SU-DHL-6 (cell line): ENCODE results near the gene MAP3K8.

ENCODE experiments used
- H2AFZ ChIP-seq: fragments of 200-600 bp; sonication (generic); 2 replicates; pipeline ENCODE4 v1.6.1; 2014; ENCODE audit warnings: low read depth, mild to moderate bottlenecking, moderate library complexity, mixed read lengths, antibody characterized with exemption, low read length; ENCODE audit not compliant: severe bottlenecking
- H3F3A ChIP-seq: fragments of 200-600 bp; shearing (Covaris generic); 2 replicates; pipeline ENCODE4 v1.6.0; 2016; ENCODE audit warnings: antibody characterized with exemption, mild to moderate bottlenecking; ENCODE audit not compliant: insufficient read depth
- H3K27ac ChIP-seq: fragments of 200-600 bp; sonication (generic); 2 replicates; pipeline ENCODE4 v1.5.1; 2016; ENCODE audit warnings: low read depth, mild to moderate bottlenecking, low read length, moderate library complexity, mixed read lengths
- H3K27me3 ChIP-seq: fragments of 200-600 bp; sonication (generic), shearing (Covaris generic); 2 replicates; pipeline ENCODE4 v1.6.0; 2014; ENCODE audit warnings: mild to moderate bottlenecking, low read length
- H3K36me3 ChIP-seq: fragments of 200-600 bp; sonication (generic); 2 replicates; pipeline ENCODE4 v1.6.1; 2014; ENCODE audit warnings: mild to moderate bottlenecking, low read length, mixed read lengths
- H3K4me2 ChIP-seq: fragments of 300-600, 200-600 bp; shearing (Covaris generic), sonication (generic); 2 replicates; pipeline ENCODE4 v1.6.0; 2014; ENCODE audit warnings: low read length, low read depth, mild to moderate bottlenecking; ENCODE audit not compliant: poor library complexity, severe bottlenecking
- H3K4me3 ChIP-seq: fragments of 200-600 bp; sonication (generic); 2 replicates; pipeline ENCODE4 v1.5.1; 2014; ENCODE audit warnings: antibody characterized with exemption, low read length, mild to moderate bottlenecking, mixed read lengths; ENCODE audit not compliant: insufficient read depth, poor library complexity, severe bottlenecking
- H3K79me2 ChIP-seq: fragments of 200-600 bp; sonication (generic); 2 replicates; pipeline ENCODE4 v1.6.1; 2014; ENCODE audit warnings: mild to moderate bottlenecking, low read length, moderate library complexity; ENCODE audit not compliant: insufficient read depth
- H3K9ac ChIP-seq: fragments of 200-600 bp; sonication (generic); 2 replicates; pipeline ENCODE4 v1.7.0; 2014; ENCODE audit warnings: mild to moderate bottlenecking, low read length
- H3K9me2 ChIP-seq: fragments of 200-600 bp; sonication (generic); replicated peaks from 2 replicates; pipeline ENCODE4 v1.6.1; 2014; ENCODE audit warnings: low read length; ENCODE audit not compliant: insufficient read depth
- H3K9me3 ChIP-seq: fragments of 200-600 bp; sonication (generic); 2 replicates; pipeline ENCODE4 v1.6.1; 2014; ENCODE audit warnings: low read length, mixed read lengths; ENCODE audit not compliant: insufficient read depth
- H4K20me1 ChIP-seq: fragments of 200-600 bp; sonication (generic); 2 replicates; pipeline ENCODE4 v1.6.1; 2014; ENCODE audit warnings: low read depth, mild to moderate bottlenecking, antibody characterized with exemption, low read length, moderate library complexity, mixed read lengths
- CTCF ChIP-seq: fragments of 200-600 bp; sonication (generic); IDR thresholded peaks from one replicate; pipeline ENCODE4 v1.5.1; 2017; ENCODE audit warnings: antibody characterized with exemption, mild to moderate bottlenecking, low read length, moderate library complexity; ENCODE audit not compliant: insufficient read depth, poor library complexity, severe bottlenecking
- EZH2phosphoT487 ChIP-seq: fragments of 200-600 bp; sonication (generic), shearing (Covaris generic); conservative IDR thresholded peaks from 2 replicates; pipeline ENCODE4 v1.6.1; 2018; ENCODE audit warnings: mild to moderate bottlenecking, antibody characterized with exemption, low read length, moderate library complexity, mixed read lengths

MAP3K8 gene

DNA sequence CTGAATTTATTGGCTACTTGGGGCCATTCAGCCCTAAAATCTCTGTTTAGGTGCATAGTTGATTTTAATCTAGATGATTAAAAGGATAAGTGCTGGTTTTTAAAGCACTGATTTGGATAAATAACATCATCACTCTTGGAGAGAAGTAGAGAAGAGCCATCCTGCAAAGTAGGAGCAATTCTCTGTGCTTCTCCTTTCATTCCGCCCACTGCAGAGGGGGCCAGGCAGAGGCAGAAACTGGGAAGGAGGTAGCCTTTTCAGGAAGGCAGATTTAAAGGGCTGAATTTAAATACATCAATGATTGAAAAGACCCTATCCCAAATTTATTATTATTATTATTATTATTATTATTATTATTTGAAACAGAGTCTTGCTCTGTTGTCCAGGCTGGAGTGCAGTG is 14.1 kb downstream of the MAP3K8 start:
- Histone ChIP-seq H3K4me2 (no peak overlapping the region), H3K4me3 (no peak overlapping the region), H4K20me1 (no peaks in the 10 kb centered on the region), H2AFZ (no peak overlapping the region), H3K27me3 (no peaks in the 10 kb centered on the region), H3K9ac (no peak overlapping the region), H3K9me2 (no peaks in the 10 kb centered on the region), H3K79me2 (no peaks in the 10 kb centered on the region), H3K36me3 (no peaks in the 10 kb centered on the region), H3K27ac (no peak overlapping the region), H3F3A (no peaks in the 10 kb centered on the region), H3K9me3 (no peaks in the 10 kb centered on the region)
- no peak for TF ChIP-seq EZH2phosphoT487

DNA sequence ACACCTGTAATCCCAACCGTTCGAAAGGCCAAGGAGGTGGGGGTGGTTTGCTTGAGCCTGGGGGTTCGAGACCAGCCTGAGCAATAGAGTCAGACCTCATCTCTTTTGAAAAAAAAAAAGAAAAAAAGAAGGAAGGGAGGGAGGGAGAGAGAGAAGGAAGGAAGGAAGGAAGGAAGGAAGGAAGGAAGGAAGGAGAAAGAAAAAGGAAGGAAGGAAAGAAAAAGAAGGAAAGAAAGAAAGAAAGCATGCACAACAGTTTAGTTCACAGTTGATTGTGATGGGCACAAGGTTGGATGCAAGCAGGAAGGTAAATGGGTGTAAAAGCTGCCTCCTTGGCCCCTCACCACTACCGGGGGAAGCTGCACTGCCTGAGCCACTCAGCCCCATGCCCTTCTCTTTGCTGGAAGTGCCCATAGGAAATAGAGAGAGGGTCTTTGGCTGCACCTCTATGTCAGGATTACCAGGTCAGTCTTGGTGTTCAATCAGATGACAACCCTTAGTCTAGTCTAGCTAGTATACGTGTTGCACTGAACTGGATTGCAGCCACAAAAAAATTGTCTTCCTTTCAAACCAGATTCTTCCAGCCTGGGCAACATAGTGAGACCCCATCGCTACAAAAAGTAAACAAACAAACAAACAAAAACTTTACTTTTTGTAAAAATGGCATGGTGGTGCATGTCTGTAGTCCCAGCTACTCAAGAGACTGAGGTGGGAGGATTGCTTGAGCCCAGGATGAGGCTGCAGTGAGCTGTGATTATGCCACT is 20.0 kb downstream of the MAP3K8 start:
- no peak overlapping the region for H3K27ac ChIP-seq
- no peak overlapping the region for H3K4me2 ChIP-seq
- no peaks in the 10 kb centered on the region for H3K9me2 ChIP-seq
- H3K27me3 ChIP-seq = no peaks in the 10 kb centered on the region
- no peaks in the 10 kb centered on the region for H3K36me3 ChIP-seq
- no peak for TF ChIP-seq EZH2phosphoT487
- TF ChIP-seq CTCF = no peak
- H2AFZ ChIP-seq = no peak overlapping the region
- no peak overlapping the region for H3K4me3 ChIP-seq
- H3F3A ChIP-seq = no peaks in the 10 kb centered on the region
- H3K79me2 ChIP-seq = no peaks in the 10 kb centered on the region
- H3K9me3 ChIP-seq = no peaks in the 10 kb centered on the region
- no peak overlapping the region for H3K9ac ChIP-seq
- H4K20me1 ChIP-seq = no peaks in the 10 kb centered on the region

DNA sequence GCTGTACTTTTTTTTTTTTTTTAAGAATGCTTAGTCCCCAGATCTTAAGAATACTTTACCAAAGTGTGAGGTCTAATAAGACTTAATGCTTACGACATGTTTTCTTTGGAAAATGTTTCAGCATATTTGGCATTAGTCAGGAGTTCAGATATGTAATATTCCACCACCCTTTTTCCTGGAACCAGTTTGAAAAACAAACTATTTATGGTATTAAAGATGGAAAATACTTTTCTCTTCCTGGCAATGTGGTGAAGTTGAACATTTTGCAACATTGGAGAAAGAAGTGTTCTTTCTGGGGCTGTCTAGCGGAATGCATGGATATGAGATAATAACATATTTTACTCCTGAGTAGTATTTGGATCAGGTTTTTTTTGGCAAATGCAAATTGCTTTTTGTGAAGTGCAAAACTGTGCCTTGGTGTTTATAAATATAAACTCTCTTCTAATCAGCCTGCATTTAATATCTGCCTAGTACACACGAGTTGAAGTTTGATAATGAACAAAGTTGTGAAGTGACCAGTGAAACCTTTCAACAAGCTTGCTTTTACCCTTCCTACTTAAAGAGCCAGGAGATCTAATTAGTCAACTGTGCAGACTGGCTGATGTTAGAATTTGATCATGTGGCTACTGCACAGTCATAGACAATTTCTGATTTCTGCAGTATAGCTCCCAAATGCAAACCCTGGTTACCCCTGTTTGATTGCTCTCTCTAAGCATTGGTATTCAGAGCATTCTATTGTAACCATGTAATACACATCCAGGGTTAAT is 20.9 kb downstream of the MAP3K8 start:
- TF ChIP-seq CTCF = no peak
- TF ChIP-seq EZH2phosphoT487 = no peak
- Histone ChIP-seq H3K4me2 (no peak overlapping the region), H3K9ac (no peak overlapping the region), H3K79me2 (no peaks in the 10 kb centered on the region), H3K9me2 (no peaks in the 10 kb centered on the region), H3K27me3 (no peaks in the 10 kb centered on the region), H3K9me3 (no peaks in the 10 kb centered on the region), H3K27ac (no peak overlapping the region), H3F3A (no peaks in the 10 kb centered on the region), H4K20me1 (no peaks in the 10 kb centered on the region), H3K4me3 (no peak overlapping the region), H2AFZ (no peak overlapping the region), H3K36me3 (no peaks in the 10 kb centered on the region)

DNA sequence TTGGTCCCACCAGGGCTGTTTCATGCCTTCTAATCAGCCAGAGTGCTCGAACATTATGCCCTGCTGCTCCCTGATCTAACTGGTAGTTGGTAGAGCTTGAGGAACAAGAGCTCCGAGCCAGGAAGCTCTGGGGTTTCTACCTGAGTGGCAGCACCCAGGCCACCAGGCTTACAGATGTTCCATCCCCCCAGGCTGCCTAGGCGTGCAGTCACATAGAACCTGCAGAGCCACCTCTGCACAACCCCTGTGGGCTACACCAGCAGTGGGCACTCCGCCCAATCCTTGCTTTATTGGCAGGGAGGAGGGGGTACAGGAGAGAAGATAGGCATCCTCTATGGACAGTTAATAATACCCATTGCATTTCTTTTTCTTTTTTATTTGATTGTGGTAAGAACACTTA is 21.8 kb downstream of the MAP3K8 start:
- H3K27ac ChIP-seq = no peak overlapping the region
- no peaks in the 10 kb centered on the region for H4K20me1 ChIP-seq
- H3K9me3 ChIP-seq = no peaks in the 10 kb centered on the region
- no peaks in the 10 kb centered on the region for H3F3A ChIP-seq
- peak overlapping the region; percentile 30 for H2AFZ ChIP-seq
- no peaks in the 10 kb centered on the region for H3K27me3 ChIP-seq
- no peak overlapping the region for H3K4me3 ChIP-seq
- H3K79me2 ChIP-seq = no peaks in the 10 kb centered on the region
- H3K36me3 ChIP-seq = no peaks in the 10 kb centered on the region
- H3K4me2 ChIP-seq = peak overlapping the region; percentile 16
- H3K9me2 ChIP-seq = no peaks in the 10 kb centered on the region
- no peak overlapping the region for H3K9ac ChIP-seq
- TF ChIP-seq CTCF (no peak), EZH2phosphoT487 (no peak)
